H4 (cell line): ENCODE measurements around the gene MYOF. TPM values are rescaled to one million over a fixed set of nuclear protein-coding genes. Genes with fewer than 3 reads are reported as not detected.
"Not testable (repeated sequence)": the region's sequence is repeated elsewhere in the genome, so short reads cannot be mapped to it uniquely, and the experiment has no call there.

Experiments
- DNase-seq: peaks from one replicate; pipeline ENCODE4 v3.0.0-alpha.2; 2015; ENCODE audit warnings: low spot score
- total RNA-seq: library from RNA; depleted of rRNA; stranded (reverse); fragments of >200 nt; shearing (Covaris generic); gene quantifications from 2 replicates; pipeline ENCODE4 v1.2.3, GENCODE V29; 2014

The MYOF gene
- total RNA-seq, 1 experiment from 2014 or later: 30.2 TPM

- no peak for DNase-seq
Measured at GRCh38 chr10:93344691-93345090, 137.4 kb downstream of the MYOF start.

- DNase-seq: no peak
Measured at GRCh38 chr10:93342921-93343320, 139.2 kb downstream of the MYOF start.

- no peak for DNase-seq
Measured at GRCh38 chr10:93342366-93342765, 139.8 kb downstream of the MYOF start.

GRCh38 chr10:93337309-93337721, 144.8 kb downstream of the MYOF start:
- no peak for DNase-seq

GRCh38 chr10:93336678-93337077, 145.5 kb downstream of the MYOF start:
- no peak for DNase-seq

- no peak for DNase-seq
Measured at GRCh38 chr10:93336110-93336509, 146.0 kb downstream of the MYOF start.

- DNase-seq: peak; percentile 82
Measured at GRCh38 chr10:93334901-93335327, 147.2 kb downstream of the MYOF start.

- no peak for DNase-seq
Measured at GRCh38 chr10:93334181-93334580, 148.0 kb downstream of the MYOF start.

GRCh38 chr10:93333278-93333978, 148.7 kb downstream of the MYOF start:
- no peak for DNase-seq

- DNase-seq: no peak
Measured at GRCh38 chr10:93330824-93331223, 151.3 kb downstream of the MYOF start.

- DNase-seq: no peak
Measured at GRCh38 chr10:93319896-93320295, 162.2 kb downstream of the MYOF start.

GRCh38 chr10:93319096-93319495, 163.0 kb downstream of the MYOF start:
- DNase-seq: no peak

GRCh38 chr10:93315246-93315645, 166.9 kb downstream of the MYOF start:
- DNase-seq: no peak

GRCh38 chr10:93314656-93315055, 167.5 kb downstream of the MYOF start:
- not testable (repeated sequence) for DNase-seq

GRCh38 chr10:93313798-93314197, 168.3 kb downstream of the MYOF start:
- DNase-seq: no peak

GRCh38 chr10:93309062-93309461, 173.1 kb downstream of the MYOF start:
- DNase-seq: no peak

GRCh38 chr10:93305122-93305521, 177.0 kb downstream of the MYOF start:
- no peak for DNase-seq

- no peak for DNase-seq
Measured at GRCh38 chr10:93300981-93301380, 181.2 kb downstream of the MYOF start.

- DNase-seq: no peak
Measured at GRCh38 chr10:93300288-93300917, 181.7 kb downstream of the MYOF start.

- DNase-seq: no peak
Measured at GRCh38 chr10:93299606-93300287, 182.4 kb downstream of the MYOF start.

- no peak for DNase-seq
Measured at GRCh38 chr10:93299195-93299594, 182.9 kb downstream of the MYOF start.

GRCh38 chr10:93296151-93296550, 186.0 kb downstream of the MYOF start:
- no peak for DNase-seq

GRCh38 chr10:93293999-93294398, 188.1 kb downstream of the MYOF start:
- no peak for DNase-seq
